Esophagus squamous epithelium (tissue), 4 donors: ENCODE measurements around the gene DTWD2.

Experiments
- POLR2A ChIP-seq, 4 donors: fragments of 450-650 bp; IDR thresholded peaks; one replicate each; pipeline ENCODE4 v1.6.1; 2017; ENCODE audit warnings: antibody characterized with exemption in 4 of 4, mild to moderate bottlenecking in 4 of 4, moderate library complexity in 3 of 4
- TF ChIP-seq, protein P1 (sequence below), 6 experiments: fragments of 450-650 bp in 4 of 6; fragments of 200-600 bp in 2 of 6; sonication (generic) in 2 of 6; IDR thresholded peaks; one replicate each; pipeline ENCODE4 v1.5.1; 2016 to 2019; ENCODE audit warnings: antibody characterized with exemption in 6 of 6, mild to moderate bottlenecking in 4 of 6, moderate library complexity in 4 of 6

- TF ChIP-seq, protein P1, sequence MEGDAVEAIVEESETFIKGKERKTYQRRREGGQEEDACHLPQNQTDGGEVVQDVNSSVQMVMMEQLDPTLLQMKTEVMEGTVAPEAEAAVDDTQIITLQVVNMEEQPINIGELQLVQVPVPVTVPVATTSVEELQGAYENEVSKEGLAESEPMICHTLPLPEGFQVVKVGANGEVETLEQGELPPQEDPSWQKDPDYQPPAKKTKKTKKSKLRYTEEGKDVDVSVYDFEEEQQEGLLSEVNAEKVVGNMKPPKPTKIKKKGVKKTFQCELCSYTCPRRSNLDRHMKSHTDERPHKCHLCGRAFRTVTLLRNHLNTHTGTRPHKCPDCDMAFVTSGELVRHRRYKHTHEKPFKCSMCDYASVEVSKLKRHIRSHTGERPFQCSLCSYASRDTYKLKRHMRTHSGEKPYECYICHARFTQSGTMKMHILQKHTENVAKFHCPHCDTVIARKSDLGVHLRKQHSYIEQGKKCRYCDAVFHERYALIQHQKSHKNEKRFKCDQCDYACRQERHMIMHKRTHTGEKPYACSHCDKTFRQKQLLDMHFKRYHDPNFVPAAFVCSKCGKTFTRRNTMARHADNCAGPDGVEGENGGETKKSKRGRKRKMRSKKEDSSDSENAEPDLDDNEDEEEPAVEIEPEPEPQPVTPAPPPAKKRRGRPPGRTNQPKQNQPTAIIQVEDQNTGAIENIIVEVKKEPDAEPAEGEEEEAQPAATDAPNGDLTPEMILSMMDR (IDR thresholded peaks at IDR 0.05), result no peak
- TF ChIP-seq POLR2A (IDR thresholded peaks at IDR 0.05), result no peak
These were observed 200.0 kb downstream of the DTWD2 start for GRCh38 chr5:118788351-118788750.
